ENCODE data around the gene ARID5A.

The ARID5A gene

GRCh38 chr2:96538487-96539214 lies 2.1 kb downstream of the ARID5A start:
- Histone ChIP-seq H3K27ac (ENCODE audit: poor library complexity, severe bottlenecking) (no peak overlapping the region), H3K9me3 (ENCODE audit: severe bottlenecking) (no peaks in the 10 kb centered on the region), H3K36me3 (ENCODE audit: low read depth) (no peaks in the 10 kb centered on the region), H3K4me3 (ENCODE audit: severe bottlenecking) (no peak overlapping the region), H3K4me1 (ENCODE audit: insufficient read depth, poor library complexity, severe bottlenecking) (peaks cover 18% of the 10 kb centered on the region), H3K27me3 (ENCODE audit: insufficient read depth, poor library complexity, severe bottlenecking) (no peaks in the 10 kb centered on the region)
- TF ChIP-seq CTCF (IDR thresholded peaks at IDR 0.05; ENCODE audit: poor library complexity, severe bottlenecking): no peak
- ATAC-seq (ENCODE audit: low read depth) (no peak), DNase-seq (ENCODE audit: low spot score) (no peak)

GRCh38 chr2:96539215-96539920 lies 2.8 kb downstream of the ARID5A start:
- no peak overlapping the region for H3K4me3 ChIP-seq (ENCODE audit: severe bottlenecking)
- H3K27me3 ChIP-seq (ENCODE audit: insufficient read depth, poor library complexity, severe bottlenecking): no peaks in the 10 kb centered on the region
- no peak for DNase-seq (ENCODE audit: low spot score)
- no peaks in the 10 kb centered on the region for H3K36me3 ChIP-seq (ENCODE audit: low read depth)
- ATAC-seq (ENCODE audit: low read depth): no peak
- no peak overlapping the region for H3K27ac ChIP-seq (ENCODE audit: poor library complexity, severe bottlenecking)
- H3K9me3 ChIP-seq (ENCODE audit: severe bottlenecking): no peaks in the 10 kb centered on the region
- no peak for TF ChIP-seq CTCF (IDR thresholded peaks at IDR 0.05; ENCODE audit: poor library complexity, severe bottlenecking)
- H3K4me1 ChIP-seq (ENCODE audit: insufficient read depth, poor library complexity, severe bottlenecking): peaks cover 11% of the 10 kb centered on the region

DNA sequence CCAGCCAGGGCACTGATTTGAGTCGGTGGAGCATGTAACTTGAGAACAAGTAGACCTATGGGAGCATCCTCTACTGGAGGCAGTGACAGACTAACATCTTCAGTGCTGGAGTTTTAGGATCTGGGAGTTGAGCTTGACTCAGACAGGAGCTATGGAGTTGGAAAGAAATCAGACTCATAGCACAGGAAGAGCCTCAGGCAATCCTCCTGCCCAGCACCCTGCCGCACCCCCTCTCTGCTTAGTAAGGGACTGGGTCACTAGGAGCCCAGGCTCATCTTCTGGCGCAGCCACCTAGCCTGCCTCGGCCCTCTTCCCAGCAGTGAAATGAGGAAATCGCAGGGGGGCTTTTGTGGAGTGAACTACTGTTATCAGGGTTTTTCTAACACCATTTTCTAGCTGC lies 3.6 kb downstream of the ARID5A start:
- H3K27me3 ChIP-seq (ENCODE audit: insufficient read depth, poor library complexity, severe bottlenecking): no peaks in the 10 kb centered on the region

DNA sequence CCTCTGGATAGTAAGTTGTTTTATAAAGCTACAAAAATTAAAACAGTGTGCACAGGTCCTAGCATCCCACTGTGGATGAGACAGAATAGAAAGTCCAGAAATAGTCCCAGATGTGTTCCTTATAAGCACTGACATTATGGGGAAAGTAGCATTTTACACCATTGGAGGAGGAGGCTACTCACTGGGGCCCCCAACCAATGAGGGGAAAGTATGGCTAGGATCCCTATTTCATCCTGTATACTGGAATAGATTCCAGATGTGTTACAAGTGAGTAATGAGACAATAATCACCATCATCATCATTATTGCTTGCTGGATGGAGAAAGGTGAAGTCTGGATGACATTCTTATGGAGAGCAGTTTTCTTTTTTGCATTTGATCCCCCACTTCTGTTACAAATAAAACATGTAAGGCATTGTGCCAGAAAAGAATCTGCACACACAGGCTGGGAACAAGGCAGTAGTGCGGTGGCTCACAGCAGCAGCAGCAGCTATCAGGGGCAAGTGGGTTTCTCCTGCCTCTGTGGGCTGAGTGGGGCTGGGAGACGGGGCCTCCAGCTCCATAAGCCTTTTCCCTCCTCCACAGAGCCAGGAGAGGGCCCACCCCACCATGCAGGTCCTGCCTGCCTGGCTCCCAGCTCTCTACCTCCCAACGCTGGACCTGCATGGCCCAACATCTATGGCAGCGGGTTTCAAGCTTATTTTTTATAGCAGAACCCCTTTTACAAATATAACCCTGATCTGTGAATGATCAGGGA lies 5.0 kb downstream of the ARID5A start:
- H3K36me3 ChIP-seq (ENCODE audit: low read depth): no peaks in the 10 kb centered on the region

More for the DNA sequence above, 3.6 kb downstream of the ARID5A start:
- Histone ChIP-seq H3K27ac (ENCODE audit: poor library complexity, severe bottlenecking) (no peak overlapping the region), H3K4me1 (ENCODE audit: insufficient read depth, poor library complexity, severe bottlenecking) (peaks cover 5% of the 10 kb centered on the region), H3K36me3 (ENCODE audit: low read depth) (no peaks in the 10 kb centered on the region), H3K9me3 (ENCODE audit: severe bottlenecking) (no peaks in the 10 kb centered on the region), H3K4me3 (ENCODE audit: severe bottlenecking) (no peak overlapping the region)
- no peak for TF ChIP-seq CTCF (IDR thresholded peaks at IDR 0.05; ENCODE audit: poor library complexity, severe bottlenecking)
- DNase-seq (ENCODE audit: low spot score): no peak
- peak; percentile 63 for ATAC-seq (ENCODE audit: low read depth)

More for the DNA sequence above, 5.0 kb downstream of the ARID5A start:
- Histone ChIP-seq H3K4me3 (ENCODE audit: severe bottlenecking) (no peak overlapping the region), H3K9me3 (ENCODE audit: severe bottlenecking) (no peaks in the 10 kb centered on the region), H3K27me3 (ENCODE audit: insufficient read depth, poor library complexity, severe bottlenecking) (no peaks in the 10 kb centered on the region), H3K27ac (ENCODE audit: poor library complexity, severe bottlenecking) (no peak overlapping the region), H3K4me1 (ENCODE audit: insufficient read depth, poor library complexity, severe bottlenecking) (no peaks in the 10 kb centered on the region)
- DNase-seq (ENCODE audit: low spot score) (no peak), ATAC-seq (ENCODE audit: low read depth) (no peak)
- TF ChIP-seq CTCF (IDR thresholded peaks at IDR 0.05; ENCODE audit: poor library complexity, severe bottlenecking): no peak
